H1 (cell line): ENCODE results near the gene GPSM1.

ENCODE experiments used
- BRCA1 ChIP-seq: IDR thresholded peaks from 2 replicates; pipeline ENCODE4 v1.6.1; 2012; ENCODE audit warnings: low read depth, low read length, improper control_type of control experiment
- CTCF ChIP-seq, 3 experiments: IDR thresholded peaks; 1 replicate in 2 of 3; 2 replicates in 1 of 3; pipeline versions ENCODE4 v1.5.1 to v1.6.1; 2011; ENCODE audit warnings: low read length in 3 of 3, mild to moderate bottlenecking in 3 of 3, inconsistent platforms in 2 of 3, low read depth in 1 of 3, moderate library complexity in 1 of 3; ENCODE audit not compliant: insufficient read depth in 1 of 3; ENCODE audit errors: control extremely low read depth in 1 of 3
- KDM1A ChIP-seq: fragments of 200-600, 300-600 bp; sonication (generic); IDR thresholded peaks from 2 replicates; pipeline ENCODE4 v1.7.1; 2016; ENCODE audit warnings: mild to moderate bottlenecking, low read length, borderline replicate concordance

DNA sequence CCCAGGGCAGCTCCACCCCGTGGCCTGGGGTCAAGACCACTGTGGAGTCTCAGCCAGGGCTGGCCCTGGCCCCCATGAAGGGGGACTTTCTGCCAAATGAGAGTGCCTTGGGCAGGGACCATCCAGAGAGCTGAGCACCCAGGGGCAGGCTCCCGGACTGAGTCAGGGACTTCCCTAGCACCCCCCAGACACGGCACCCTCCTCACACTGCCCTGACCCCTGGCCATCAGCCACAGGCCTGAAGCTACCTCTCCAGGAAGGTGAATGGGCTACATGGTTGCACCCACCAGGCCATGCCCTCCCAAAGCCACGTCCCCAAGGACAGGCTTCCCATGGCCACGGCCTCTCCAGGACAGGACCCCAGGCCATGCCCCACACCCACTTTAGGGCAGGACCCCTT, 32.9 kb upstream of the GPSM1 start:
- TF ChIP-seq KDM1A (no peak), BRCA1 (no peak), CTCF (IDR thresholded peaks at IDR 0.05; ENCODE audit: control extremely low read depth in 1 of 3, insufficient read depth in 1 of 3, low read depth in 1 of 3, low read length in 3 of 3) (no peak)
